ENCODE measurements around the gene SLC7A7.
"Not testable (repeated sequence)": the region's sequence is repeated elsewhere in the genome, so short reads cannot be mapped to it uniquely, and the experiment has no call there.

The SLC7A7 gene

DNA sequence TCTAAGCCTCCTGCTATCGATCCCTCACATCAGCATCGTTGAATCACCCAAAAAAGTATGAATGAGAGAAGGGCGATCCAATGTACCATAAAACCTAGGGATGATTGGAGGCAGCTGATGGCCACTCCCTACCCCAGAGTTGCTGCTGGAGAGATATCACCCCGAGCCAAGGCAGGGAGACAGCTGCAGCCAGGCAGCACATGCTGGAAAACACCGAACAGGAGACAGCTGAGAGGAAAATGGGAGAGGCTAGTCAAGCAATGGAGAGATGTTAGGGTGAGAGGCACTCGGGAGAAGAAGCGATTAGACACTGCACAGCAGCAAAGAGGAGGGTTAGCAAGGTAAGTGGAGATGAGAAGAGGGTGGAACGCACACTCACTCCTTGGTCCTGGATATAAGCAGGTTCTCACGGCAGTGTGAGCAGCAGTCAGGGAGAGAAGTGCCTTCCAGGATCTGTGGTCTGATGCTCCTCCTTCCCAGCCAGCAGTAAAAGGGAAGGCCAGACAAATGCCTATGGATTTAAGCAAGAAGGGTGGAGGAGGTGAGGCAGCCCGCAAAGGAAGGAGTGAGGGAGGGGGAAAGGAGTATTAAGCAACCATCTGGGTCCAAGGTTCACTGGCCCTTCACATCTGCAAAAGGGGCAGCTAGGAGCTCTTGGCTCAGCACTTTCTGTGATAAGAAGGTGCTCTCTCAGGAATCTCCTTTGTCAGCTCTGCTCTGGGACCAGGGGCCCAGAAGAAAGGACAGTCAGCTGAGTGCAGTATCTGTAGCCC lies at the start of gene SLC7A7:
Gene SLC7A7 (minus strand): TSS at position 495 of the 773 bp plus-strand sequence. CDS start 2,037 bp downstream, outside the sequence.
- no peak for DNase-seq

DNA sequence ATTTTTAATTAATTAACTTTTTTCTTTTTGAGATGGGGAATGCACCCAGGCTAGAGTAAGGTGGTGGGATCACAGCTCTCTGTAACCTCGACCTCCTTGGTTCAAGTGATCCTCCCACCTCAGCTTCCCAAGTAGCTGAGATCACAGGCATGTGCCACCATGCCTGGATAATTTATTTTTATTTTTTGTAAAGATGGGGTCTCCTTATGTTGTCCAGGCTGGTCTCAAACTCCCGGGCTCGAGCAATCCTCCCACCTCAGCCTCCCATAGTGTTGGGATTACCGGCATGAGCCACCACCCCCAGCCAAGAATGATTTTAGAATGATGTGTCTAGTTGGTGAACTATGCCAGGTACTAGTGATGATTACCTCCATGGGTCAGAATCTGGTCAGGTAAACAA lies 49.7 kb upstream of the SLC7A7 start:
- no peak for DNase-seq

DNA sequence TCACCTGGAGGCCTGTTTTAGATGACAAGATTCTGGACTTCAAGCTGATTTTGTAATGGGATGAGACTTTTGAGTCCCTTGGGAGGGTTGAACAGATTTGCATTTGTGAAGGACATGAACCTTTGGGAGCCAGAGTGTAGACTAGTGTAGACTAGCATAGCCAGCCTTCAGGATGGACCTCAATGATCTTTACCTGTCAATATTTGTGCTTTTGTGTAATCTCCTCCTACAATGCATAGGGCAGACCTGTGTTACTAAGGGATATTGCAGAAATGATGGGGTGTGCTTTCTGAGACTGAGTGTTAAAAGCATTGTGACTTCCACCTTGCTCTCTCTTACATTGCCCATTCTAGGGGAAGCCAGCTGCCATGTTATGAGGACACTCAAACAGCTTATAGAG lies 46.4 kb upstream of the SLC7A7 start:
- no peak for DNase-seq

DNA sequence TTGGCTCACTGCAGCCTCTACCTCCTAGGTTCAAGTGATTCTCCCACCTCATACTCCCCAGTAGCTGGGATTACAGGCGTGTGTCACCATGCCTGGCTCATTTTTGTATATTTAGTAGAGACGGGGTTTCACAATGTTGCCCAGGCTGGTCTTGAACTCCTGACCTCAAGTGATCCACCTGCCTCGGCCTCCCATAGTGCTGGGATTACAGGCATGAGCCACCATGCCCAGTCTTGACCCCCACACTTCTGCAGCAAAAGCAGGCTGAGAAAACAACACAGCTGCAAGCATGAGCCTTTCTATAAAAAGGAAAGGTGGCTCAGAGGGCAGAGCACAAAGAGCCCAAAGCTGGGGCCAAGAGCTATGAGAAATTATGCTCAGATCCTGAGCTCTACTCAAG lies 45.1 kb upstream of the SLC7A7 start:
- DNase-seq = not testable (repeated sequence)

- no peak for DNase-seq
Observed at GRCh38 chr14:22856428-22856827, 41.2 kb upstream of the SLC7A7 start.

- DNase-seq = no peak
Observed at GRCh38 chr14:22854963-22855724, 39.9 kb upstream of the SLC7A7 start.

GRCh38 chr14:22854296-22854695 lies 39.1 kb upstream of the SLC7A7 start:
- DNase-seq = not testable (repeated sequence)

GRCh38 chr14:22852940-22853767 lies 37.9 kb upstream of the SLC7A7 start:
- peak; percentile 84 for DNase-seq

DNA sequence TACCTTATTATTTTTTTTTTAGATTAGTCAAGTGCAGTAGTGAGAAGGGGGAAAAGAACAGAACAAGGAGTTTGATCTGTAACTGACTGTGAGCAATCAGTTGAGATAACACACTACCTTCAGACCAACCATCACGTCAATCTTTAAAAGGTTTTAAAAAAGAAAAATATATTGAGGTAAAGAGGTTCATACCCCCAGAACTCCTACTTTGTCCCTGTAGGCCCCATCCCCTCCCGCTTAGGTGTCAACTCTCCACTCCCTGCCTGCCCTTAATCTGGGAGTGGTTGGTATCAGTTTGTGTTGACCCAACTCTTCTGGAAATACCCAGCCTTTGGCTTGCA lies 37.3 kb upstream of the SLC7A7 start:
- no peak for DNase-seq

DNA sequence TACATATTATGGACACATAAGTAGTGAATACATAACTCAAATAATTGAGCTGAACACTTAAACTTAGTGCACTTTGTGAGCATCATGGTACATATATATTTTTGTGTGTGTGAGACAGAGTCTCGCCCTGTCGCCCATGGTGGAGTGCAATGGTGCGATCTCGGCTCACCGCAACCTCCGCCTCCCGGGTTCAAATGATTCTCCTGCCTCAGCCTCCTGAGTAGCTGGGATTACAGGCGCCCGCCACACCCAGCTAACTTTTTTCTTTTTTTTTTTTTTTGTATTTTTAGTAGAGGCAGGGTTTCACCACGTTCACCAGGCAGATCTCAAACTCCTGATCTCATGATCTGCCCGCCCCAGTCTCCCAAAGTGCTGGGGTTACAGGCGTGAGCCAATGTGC lies 36.9 kb upstream of the SLC7A7 start:
- not testable (repeated sequence) for DNase-seq

DNA sequence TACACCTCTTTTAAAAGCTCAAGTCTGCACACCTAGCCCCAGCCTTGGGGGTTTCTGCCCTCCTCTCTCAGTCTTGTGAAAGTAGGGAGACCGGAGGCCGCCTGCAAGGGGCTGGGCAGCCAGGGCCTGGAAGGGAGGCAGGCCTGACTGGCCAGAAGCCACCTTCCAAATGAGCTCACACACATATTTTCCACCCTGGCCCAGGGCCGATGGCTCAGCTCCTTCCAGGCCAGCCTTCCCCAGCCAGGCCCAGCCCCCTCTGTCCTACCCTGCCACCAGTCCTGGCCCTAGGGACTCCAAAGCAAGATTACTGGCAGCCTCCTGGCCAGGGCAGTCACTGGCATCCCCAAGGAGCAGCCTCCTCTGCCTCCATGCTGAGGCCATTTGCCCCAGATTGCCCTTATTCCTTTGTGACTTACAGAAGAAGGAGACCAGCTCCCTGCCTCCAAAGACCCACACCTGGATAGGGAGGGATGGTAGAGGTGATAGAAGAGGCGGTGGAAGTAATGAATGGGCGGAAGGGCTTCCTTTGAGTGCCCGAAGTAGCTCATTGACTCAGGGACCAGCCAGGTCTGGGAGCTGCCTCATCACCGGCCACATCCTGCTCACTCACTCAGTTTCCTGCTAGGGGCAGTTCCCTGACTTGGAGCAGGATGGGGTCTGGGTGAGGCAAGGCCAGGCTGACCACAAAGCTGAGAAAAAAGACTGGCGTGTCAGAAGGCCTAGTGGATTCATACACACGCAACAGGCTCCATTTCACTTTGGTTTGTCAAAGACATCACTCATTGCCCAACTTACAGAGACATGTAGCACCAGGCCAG lies 35.9 kb upstream of the SLC7A7 start:
- no peak for DNase-seq

DNA sequence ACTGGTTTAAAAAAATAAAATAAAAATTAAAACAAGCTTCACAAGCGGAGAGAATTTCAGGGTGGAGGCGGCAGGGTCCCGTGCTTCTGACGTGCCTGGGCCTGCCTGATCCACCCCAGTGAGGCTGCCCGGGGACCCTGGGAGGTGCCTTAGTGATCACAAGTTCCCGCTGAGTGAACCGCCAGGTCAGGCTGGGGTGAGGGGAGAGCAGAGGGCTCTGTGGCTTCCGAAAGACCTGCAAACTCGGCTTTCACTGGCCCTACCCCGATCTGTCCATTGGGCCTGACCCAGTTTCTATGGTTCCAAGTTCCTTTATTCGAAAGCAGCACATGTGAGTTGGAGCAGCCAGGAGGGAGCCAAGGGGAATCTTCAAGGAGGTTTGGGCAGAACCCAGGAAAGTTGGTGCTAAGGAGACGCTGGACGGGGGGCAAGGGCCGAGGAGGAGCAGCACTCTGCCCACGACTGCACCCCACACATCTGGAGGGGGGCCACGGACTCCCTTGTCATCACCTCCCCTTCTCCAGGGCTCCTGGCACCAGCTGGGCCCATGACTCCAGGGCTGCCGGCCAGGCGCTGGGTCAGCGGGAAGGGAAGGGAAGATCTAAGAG lies 34.1 kb upstream of the SLC7A7 start:
- no peak for DNase-seq

DNA sequence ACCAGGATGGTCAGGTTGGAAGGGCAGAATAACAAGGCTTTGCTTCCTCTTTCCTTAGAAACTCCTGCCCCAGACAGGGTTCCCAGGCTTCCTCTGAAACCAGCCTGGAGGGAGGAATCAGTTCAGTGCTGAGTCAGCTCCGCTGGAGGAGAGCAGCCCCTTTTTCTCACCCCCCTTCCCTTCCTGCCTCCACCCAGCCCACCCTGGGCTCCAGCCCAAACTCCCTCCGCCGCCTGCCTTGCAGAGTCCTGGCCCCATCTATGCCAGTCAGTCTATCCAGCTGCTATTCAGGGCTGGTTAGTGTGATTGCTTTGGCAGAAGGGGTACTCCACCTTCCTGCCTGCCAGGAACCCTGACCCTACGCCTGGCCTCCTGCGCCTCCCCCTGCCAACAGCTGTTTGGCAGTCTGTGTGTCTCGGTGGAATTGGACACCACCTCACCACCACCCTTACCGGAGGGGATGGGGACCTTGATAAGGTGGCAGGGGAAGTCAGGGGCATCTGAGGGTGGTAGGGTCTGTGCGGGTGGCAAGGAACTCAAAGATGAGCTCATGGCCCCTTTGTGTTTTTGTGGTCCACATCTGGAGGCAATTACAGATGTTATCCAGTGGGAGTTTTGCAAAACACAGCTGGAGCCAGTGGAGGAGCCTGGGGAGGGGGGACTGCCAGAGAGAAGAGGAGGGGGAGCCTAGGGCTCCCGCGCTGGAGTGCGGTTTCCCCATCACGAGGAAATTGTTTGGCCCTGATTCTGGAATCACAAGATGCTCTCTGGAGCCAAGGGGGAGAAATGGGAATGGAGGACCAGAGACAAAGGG lies 33.3 kb upstream of the SLC7A7 start:
- no peak for DNase-seq

DNA sequence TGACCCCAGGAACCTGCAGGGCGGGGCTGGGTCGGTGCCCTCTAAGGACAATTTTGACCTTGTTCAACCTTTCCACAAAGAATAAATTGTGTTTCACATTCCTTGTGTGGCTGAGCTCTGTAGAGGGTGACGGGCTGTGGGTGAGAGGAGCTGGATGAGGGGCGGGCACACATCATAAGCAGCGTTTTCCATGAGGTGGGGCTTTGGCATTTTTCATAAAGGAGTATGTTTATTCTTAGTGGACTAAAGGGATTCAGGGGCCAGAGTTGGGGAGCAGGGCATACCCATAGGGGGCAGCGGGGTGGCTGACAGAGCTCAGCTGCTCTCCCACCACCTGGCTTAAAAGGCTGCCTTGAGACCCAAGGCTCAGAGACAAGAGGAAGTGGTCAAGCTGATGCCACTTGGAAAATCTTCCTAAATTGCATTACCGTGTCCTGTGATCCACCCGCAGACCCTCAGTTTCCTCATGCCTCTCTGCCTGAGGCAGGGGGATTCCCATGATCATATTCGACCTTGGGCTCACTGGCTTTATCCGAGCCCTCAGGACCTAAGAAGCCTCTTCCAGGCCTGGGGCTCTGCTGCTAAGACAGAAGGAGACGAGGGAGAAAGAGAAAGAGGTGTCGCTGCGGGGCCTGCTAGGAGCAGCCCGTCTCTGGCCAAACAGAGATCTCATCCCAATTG lies 32.6 kb upstream of the SLC7A7 start:
- no peak for DNase-seq

GRCh38 chr14:22846811-22847307 lies 31.6 kb upstream of the SLC7A7 start:
- no peak for DNase-seq

GRCh38 chr14:22845821-22846625 lies 30.8 kb upstream of the SLC7A7 start:
- no peak for DNase-seq

GRCh38 chr14:22845103-22845394 lies 29.8 kb upstream of the SLC7A7 start:
- DNase-seq = no peak

GRCh38 chr14:22844221-22845102 lies 29.2 kb upstream of the SLC7A7 start:
- no peak for DNase-seq

Data from NCI-H2107 (cell line).